GM18517 (cell line): ENCODE data around the gene ATP4B.

Experiments
- ATAC-seq: cut with Tn5 transposase; IDR thresholded peaks from one replicate; pipeline ENCODE4 v1.9.1; 2021; ENCODE audit warnings: mild to moderate bottlenecking, moderate library complexity; ENCODE audit not compliant: unreplicated experiment

ATP4B gene

GRCh38 chr13:113657851-113658741, at the start of gene ATP4B:
TSS of gene ATP4B (minus strand) at chr13:113658198. CDS start at chr13:113658144, 54 bp downstream.
- no peak for ATAC-seq

DNA sequence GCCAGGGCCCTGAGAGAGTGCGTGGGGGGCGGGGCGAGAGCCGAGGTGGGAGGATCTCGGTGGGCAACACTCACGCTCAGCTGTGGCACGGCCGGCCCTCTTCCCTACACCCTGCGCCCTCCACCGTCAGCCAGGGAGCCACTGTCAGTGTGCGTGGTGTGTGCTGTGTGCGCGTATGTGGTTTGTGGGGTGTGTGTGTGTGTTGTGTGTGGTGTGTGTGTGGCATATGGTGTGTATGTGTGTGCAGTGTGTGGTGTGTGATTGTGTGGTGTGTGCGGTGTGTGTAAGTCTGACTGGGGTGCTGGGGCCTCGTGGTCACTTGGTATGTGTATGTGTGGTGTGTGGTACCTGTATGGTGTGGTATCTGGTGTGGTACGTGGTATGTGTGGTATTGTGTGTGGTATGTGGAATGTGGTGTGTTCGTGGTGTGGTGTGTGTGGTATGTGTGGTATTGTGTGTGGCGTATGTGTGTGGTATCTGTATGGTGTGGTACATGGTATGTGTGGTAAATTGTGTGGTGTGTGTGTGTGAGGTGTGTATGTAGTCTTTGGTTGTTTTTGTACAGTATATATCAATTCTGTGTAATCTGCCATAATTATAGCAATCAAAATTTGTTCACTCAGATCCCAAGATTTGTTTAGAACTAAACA, 14.1 kb upstream of the ATP4B start:
- no peak for ATAC-seq

- no peak for ATAC-seq
Observed at GRCh38 chr13:113671066-113672001, 13.3 kb upstream of the ATP4B start.

DNA sequence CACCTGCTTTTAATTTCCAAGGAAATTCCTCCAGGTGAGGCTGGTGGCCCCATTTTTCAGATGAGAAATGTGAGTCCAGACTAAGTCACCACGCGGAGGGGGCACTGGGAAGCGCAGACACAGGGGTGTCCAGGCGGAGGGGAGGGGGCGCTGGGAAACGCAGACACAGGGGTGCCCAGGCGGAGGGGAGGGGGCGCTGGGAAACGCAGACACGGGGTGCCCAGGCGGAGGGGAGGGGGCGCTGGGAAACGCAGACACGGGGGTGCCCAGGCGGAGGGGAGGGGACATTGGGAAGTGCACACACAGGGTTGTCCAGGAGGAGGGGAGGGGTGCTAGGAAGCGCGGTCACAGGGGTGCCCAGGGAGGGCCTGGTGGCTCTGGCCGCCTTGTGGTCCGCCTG, 12.5 kb upstream of the ATP4B start:
- ATAC-seq, result no peak

DNA sequence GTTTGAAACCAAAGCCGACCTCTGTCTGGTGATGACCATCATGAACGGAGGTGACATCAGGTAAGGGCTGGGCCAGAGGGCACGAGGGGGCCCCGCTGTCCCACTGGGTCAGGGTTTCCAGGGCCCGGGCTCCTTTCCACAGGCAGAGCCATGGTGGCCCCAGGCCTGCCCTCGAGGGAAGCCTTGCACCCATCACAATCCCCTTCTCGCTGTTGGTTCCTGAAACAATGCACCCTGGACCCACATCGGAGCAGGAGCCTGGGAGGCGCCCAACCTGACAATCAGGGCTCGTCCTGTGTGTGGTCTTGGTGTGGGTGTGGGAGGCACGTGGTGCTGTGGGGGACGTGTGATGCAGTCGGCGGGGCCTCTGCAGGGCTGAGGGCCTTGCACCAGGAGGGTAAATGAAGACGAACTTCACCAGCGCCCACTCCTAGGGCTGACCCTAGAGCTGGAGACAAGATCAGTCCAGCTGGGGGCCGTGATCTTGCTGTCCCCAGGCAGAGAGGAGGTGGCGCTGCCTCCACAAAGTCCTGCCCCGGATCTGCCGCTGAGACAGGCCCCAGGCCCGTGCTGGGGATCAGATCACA, 11.8 kb upstream of the ATP4B start:
- no peak for ATAC-seq

DNA sequence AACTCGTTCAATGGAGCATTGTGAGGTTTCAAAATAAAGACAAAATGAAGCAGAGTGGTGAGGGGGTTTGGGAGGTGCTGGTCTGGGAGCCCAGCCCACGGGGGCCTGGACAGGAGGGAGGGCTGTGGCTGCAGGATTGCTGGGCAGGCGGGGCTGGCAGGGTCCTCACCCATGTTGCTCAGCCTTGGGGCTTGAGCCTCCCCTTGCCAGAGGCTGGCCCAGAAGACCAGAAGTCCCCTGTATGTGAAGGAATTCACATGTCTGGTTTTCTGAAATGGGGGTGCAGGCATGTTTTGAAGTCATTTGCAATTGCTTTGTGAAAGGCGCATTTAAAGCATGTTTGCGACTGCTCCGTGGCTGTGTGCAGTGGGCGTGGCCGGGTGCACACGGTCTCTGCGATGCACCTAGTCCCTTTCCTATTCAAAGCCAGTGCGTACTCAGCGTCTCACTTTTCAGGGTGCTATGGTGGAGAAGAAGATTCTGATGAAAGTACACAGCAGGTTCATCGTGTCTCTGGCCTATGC, 11.3 kb upstream of the ATP4B start:
- ATAC-seq, result no peak

DNA sequence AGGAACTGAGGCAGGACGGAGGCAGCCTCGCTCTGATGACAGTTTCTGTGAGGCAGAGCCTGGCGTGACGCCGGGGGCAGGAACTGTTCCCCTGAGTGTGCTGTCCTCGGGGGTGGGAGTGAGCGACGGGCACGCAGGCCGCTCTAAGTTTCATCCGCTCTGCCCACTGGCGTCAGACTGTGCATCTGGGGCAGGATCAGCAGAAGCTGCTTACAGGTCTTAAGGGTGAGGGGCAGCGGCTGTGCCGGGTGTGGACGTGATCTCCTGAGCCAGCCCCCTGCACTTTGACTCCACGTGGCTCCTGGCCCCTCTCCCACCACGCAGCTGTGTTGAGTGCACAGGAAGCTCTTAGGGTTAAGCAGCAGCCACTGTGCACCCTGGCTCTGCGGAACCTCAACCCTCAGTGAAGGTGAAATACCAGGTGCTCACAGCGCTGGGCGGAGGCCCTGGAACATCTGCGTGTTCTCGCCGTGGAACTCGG, 10.5 kb upstream of the ATP4B start:
- ATAC-seq, result no peak

DNA sequence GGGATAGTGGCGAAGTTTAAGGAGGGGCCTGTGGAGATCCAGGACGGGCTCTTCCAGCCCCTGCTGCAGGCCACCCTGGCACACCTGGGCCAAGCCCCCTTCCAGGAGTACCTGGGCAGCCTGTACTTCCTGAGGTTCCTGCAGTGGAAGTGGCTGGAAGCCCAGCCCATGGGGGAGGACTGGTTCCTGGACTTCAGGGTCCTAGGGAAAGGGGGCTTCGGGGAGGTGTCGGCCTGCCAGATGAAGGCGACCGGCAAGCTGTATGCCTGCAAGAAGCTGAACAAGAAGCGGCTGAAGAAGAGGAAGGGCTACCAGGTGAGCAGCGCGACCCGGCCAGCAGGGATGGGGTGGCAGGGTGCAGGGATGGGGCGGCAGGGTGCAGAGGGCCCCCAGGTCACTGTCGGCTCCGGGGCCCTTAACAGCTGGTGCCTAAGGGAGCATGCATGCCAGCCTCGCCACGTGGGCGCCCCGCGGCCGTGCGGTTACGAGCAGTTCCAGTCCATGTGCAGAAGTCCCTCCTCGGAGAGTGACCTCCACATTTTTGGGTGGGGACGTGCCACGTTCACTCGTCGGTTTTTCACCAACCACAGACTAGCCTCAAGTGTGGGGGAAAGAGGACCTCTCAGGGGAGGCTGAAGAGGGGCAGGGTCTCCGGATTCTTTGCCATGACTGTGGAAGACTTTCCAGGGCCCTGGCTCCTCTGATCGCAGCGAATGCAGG, 9.9 kb upstream of the ATP4B start:
- no peak for ATAC-seq

DNA sequence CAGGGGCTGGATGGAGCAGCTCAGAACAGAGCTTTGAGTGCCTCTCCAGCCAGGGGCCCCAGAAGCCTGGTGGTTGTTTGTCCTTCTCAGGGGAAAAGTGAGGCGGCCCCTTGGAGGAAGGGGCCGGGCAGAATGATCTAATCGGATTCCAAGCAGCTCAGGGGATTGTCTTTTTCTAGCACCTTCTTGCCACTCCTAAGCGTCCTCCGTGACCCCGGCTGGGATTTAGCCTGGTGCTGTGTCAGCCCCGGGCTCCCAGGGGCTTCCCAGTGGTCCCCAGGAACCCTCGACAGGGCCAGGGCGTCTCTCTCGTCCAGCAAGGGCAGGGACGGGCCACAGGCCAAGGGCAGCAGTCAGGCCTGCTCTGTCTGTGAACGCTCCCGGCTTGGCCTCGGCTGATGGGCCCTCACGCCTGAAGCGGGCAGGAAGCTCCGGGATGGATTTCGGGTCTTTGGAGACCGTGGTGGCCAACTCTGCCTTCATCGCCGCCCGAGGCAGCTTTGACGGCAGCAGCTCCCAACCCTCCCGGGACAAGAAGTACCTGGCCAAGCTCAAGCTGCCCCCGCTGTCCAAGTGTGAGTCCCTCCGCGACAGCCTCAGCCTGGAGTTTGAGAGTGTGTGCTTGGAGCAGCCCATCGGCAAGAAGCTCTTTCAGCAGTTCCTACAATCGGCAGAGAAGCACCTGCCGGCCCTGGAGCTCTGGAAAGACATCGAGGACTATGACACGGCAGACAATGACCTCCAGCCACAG, 9.1 kb upstream of the ATP4B start, which contains the start of gene GRK1:
Gene GRK1 (plus strand): TSS at position 269 of the 751 bp plus-strand sequence. CDS start 168 bp downstream, at position 437.
- no peak for ATAC-seq

GRCh38 chr13:113666329-113666670, 8.3 kb upstream of the ATP4B start:
- no peak for ATAC-seq

DNA sequence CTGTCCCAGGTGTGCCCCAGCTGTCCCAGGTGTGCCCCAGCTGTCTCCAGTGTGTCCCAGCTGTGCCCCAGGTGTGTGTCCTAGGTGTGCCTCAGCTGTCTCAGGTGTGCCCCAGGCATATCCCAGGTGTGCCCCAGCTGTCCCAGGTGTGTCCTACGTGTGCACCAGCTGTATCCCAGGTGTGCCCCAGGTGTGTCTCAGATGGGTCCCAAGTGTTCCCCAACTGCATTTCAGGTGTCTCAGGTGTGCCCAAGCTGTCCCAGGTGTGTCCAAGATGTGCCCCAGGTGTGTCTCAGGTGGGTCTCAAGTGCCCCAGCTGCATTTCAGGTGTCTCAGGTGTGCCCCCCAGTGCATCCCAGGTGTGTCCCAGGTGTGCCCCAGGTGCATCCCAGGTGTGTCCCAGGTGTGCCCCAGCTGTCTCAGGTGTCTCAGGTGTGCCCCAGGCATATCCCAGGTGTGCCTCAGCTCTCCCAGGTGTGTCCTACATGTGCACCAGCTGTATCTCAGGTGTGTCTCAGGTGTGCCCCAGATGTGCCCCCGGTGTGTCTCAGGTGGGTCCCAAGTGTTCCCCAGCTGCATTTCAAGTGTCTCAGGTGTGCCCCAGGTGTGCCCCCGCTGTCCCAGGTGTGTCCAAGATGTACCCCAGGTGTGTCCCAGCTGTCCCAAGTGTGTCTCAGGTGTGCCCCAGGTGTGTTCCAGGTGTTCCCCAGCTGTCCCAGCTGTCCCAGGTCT, 7.8 kb upstream of the ATP4B start:
- ATAC-seq, result no peak

- no peak for ATAC-seq
Observed at GRCh38 chr13:113664751-113665596, 7.0 kb upstream of the ATP4B start.

GRCh38 chr13:113663934-113664333, 5.9 kb upstream of the ATP4B start:
- ATAC-seq, result no peak

DNA sequence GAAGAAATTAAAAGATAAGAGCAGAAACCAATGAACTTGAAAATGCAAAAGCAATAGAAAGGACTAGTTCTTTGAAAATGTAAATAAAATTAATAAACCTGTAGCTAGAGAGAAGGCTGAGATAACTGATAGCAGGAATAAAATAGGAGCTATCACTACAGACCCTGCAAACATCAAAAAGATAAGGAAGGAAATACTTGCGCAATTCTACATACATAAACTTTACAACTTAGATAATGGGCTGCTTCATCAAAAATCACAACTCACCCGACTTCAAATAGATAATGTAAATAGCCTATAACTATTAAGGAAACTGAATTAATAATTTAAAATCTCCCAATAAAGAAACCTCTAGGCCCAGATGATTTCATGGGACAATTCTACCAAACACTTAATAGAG, 3.5 kb upstream of the ATP4B start:
- ATAC-seq, result no peak

- no peak for ATAC-seq
Observed at GRCh38 chr13:113660066-113660465, 2.1 kb upstream of the ATP4B start.

- no peak for ATAC-seq
Observed at GRCh38 chr13:113659337-113659736, 1.3 kb upstream of the ATP4B start.

DNA sequence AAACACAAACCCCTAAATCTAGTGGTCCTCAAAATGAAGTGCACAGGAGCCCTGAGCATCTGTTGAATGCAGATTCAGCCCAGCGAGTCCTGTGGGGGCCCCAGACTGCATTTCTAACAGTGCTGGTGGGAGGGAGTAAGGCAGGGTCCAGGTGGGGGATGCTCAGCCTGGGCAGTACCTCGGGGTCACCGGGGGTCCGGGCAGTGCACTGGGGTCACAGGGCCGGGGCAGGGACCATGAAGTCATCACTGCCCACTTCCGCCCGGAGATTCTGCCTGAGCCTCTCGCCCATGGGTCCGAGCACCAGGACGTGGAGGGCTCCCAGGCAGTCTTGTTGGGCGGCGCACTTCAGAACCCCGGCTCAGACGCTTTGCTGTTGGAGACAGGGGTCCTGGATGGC, 838 bp upstream of the ATP4B start:
- ATAC-seq, result no peak
